Stomach (tissue), 4 donors: ENCODE results near the gene HEBP1.

Source experiments
- EP300 ChIP-seq: sonication (generic); formaldehyde crosslinking; IDR thresholded peaks from one replicate; pipeline ENCODE4 v1.6.1; 2017; ENCODE audit warnings: antibody characterized with exemption
- POLR2A ChIP-seq, 4 donors: fragments of 450-650 bp; IDR thresholded peaks; one replicate each; pipeline ENCODE4 v1.6.1; 2016; ENCODE audit warnings: antibody characterized with exemption in 4 of 4, control low read depth in 2 of 4, mild to moderate bottlenecking in 1 of 4, moderate library complexity in 1 of 4
- POLR2AphosphoS5 ChIP-seq, 3 donors: sonication (generic); formaldehyde crosslinking; IDR thresholded peaks; one replicate each; pipeline ENCODE4 v1.6.1; 2016; ENCODE audit warnings: antibody characterized with exemption in 3 of 3
- TF ChIP-seq, protein P1 (sequence below), 7 experiments: fragments of 450-650 bp in 4 of 7; fragments of 200-600 bp in 3 of 7; sonication (generic) in 3 of 7; IDR thresholded peaks; one replicate each; pipeline ENCODE4 v1.5.1; 2016 to 2019; ENCODE audit warnings: antibody characterized with exemption in 7 of 7, control low read depth in 2 of 7, mild to moderate bottlenecking in 1 of 7

GRCh38 chr12:12984149-12984548, 15.9 kb downstream of the HEBP1 start:
- TF ChIP-seq, protein P1, sequence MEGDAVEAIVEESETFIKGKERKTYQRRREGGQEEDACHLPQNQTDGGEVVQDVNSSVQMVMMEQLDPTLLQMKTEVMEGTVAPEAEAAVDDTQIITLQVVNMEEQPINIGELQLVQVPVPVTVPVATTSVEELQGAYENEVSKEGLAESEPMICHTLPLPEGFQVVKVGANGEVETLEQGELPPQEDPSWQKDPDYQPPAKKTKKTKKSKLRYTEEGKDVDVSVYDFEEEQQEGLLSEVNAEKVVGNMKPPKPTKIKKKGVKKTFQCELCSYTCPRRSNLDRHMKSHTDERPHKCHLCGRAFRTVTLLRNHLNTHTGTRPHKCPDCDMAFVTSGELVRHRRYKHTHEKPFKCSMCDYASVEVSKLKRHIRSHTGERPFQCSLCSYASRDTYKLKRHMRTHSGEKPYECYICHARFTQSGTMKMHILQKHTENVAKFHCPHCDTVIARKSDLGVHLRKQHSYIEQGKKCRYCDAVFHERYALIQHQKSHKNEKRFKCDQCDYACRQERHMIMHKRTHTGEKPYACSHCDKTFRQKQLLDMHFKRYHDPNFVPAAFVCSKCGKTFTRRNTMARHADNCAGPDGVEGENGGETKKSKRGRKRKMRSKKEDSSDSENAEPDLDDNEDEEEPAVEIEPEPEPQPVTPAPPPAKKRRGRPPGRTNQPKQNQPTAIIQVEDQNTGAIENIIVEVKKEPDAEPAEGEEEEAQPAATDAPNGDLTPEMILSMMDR (IDR thresholded peaks at IDR 0.05) = no peak
- TF ChIP-seq POLR2A (IDR thresholded peaks at IDR 0.05) (no peak), POLR2AphosphoS5 (IDR thresholded peaks at IDR 0.05) (no peak), EP300 (no peak)
